Gastroesophageal sphincter (tissue), 4 donors: ENCODE data around the gene COA6. TPM values are rescaled to one million over a fixed set of nuclear protein-coding genes. Genes with fewer than 3 reads are reported as not detected.

ENCODE experiments used
- ATAC-seq: fragments of 150-250 bp; one replicate; pipeline ENCODE4 v1.9.1; 2016; ENCODE audit warnings: mild to moderate bottlenecking, moderate library complexity
- H3K27ac ChIP-seq, 4 donors: fragments of 200-600 bp; sonication (generic) in 3 of 4; 1 replicate in 3 of 4; 2 replicates in 1 of 4; pipeline ENCODE4 v1.5.1; 2016 to 2019
- H3K27me3 ChIP-seq: fragments of 200-600 bp; sonication (generic); one replicate; pipeline ENCODE4 v1.5.1; 2019
- H3K36me3 ChIP-seq, 2 donors: fragments of 200-600 bp; sonication (generic); one replicate each; pipeline ENCODE4 v1.5.1; 2019; ENCODE audit warnings: control low read depth in 1 of 2
- H3K4me1 ChIP-seq, 3 donors: fragments of 200-600 bp; sonication (generic); 1 replicate in 2 of 3; 2 replicates in 1 of 3; pipeline ENCODE4 v1.5.1; 2016 to 2019; ENCODE audit warnings: control low read depth in 2 of 3
- H3K4me3 ChIP-seq, 2 donors: fragments of 200-600 bp; sonication (generic); one replicate each; pipeline ENCODE4 v1.5.1; 2019; ENCODE audit warnings: mild to moderate bottlenecking in 1 of 2, moderate library complexity in 1 of 2
- H3K9me3 ChIP-seq, 3 donors: fragments of 200-600 bp; sonication (generic); one replicate each; pipeline ENCODE4 v1.5.1; 2017 to 2019; ENCODE audit warnings: control low read depth in 2 of 3
- EP300 ChIP-seq: sonication (generic); formaldehyde crosslinking; IDR thresholded peaks from one replicate; pipeline ENCODE4 v1.6.1; 2017; ENCODE audit warnings: antibody characterized with exemption, mild to moderate bottlenecking
- POLR2A ChIP-seq, 2 donors: fragments of 450-650 bp; IDR thresholded peaks; one replicate each; pipeline ENCODE4 v1.6.1; 2017; ENCODE audit warnings: antibody characterized with exemption in 2 of 2, mild to moderate bottlenecking in 2 of 2, moderate library complexity in 1 of 2
- POLR2AphosphoS5 ChIP-seq: sonication (generic); formaldehyde crosslinking; IDR thresholded peaks from one replicate; pipeline ENCODE4 v1.6.1; 2017; ENCODE audit warnings: antibody characterized with exemption
- WGBS, 2 donors: methylation state at CpG; one replicate each; pipeline ENCODE4 v1.1.5; 2018; ENCODE audit warnings: low coverage in 1 of 2; 5-methylcytosine and 5-hydroxymethylcytosine counted together
- total RNA-seq, 4 donors: library from RNA; depleted of rRNA; stranded (reverse); fragments of >200 nt; gene quantifications; one replicate each; pipeline ENCODE4 v1.1.0, GENCODE V29; 2016
- TF ChIP-seq, protein P1 (sequence below), 4 experiments: fragments of 200-600 bp in 2 of 4; fragments of 450-650 bp in 2 of 4; sonication (generic) in 1 of 4; IDR thresholded peaks; one replicate each; pipeline ENCODE4 v1.5.1; 2017 to 2019; ENCODE audit warnings: antibody characterized with exemption in 4 of 4, mild to moderate bottlenecking in 2 of 4, moderate library complexity in 2 of 4

COA6 gene
- total RNA-seq, 4 donors from 2014 or later, result 13.4 to 24.7 (median 16.9) TPM

DNA sequence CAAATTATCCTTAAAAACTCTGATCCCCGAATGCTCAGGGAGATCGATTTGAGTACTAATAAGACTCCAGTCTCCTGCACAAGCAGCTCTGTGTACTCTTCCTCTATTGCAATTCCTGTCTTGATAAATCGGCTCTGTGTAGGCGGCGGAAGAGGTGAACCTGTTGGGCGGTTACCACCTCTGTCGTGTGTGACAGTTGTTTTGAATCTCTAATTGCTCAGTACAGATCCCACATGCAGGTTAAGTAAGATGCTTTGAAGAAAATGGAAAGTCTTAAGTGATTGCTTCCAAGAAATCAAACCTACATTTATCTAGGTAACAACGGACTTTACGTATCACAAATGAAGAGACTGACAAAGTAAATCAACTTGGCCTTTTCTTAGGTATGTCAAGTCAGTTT lies 35.5 kb downstream of the COA6 start:
- peaks cover 0 to 49% of the 10 kb centered on the region in 2 donors for H3K36me3 ChIP-seq

DNA sequence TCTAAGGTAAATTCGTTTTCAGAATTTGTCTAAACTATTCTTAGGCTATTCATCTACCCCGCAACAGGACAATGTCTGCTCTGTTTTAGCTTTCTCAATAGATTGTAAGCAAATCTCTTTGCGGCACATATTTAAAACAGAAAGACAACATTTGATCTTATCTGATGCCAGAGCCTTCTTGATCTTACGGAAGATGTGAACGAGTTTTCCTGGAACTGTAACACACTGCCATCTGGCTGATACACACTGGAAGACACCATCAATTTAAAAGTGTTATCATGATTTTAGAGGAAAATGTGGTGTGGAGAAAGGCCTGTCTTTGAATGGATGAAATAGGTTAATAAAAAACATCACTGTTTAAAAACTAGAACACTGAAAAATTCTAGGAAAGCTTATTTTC lies 36.1 kb downstream of the COA6 start:
- 67 to 70% methylated on average over 5 of the region's 5 CpGs for WGBS, 2 donors
- Histone ChIP-seq H3K27me3 (no peaks in the 10 kb centered on the region), H3K4me1 (no peaks in the 10 kb centered on the region), H3K4me3 (no peak overlapping the region), H3K27ac (no peak overlapping the region), H3K36me3 (peaks cover 0 to 54% of the 10 kb centered on the region in 2 donors), H3K9me3 (no peaks in the 10 kb centered on the region)
- TF ChIP-seq POLR2A (IDR thresholded peaks at IDR 0.05), result no peak
- TF ChIP-seq EP300, result no peak
- TF ChIP-seq, protein P1, sequence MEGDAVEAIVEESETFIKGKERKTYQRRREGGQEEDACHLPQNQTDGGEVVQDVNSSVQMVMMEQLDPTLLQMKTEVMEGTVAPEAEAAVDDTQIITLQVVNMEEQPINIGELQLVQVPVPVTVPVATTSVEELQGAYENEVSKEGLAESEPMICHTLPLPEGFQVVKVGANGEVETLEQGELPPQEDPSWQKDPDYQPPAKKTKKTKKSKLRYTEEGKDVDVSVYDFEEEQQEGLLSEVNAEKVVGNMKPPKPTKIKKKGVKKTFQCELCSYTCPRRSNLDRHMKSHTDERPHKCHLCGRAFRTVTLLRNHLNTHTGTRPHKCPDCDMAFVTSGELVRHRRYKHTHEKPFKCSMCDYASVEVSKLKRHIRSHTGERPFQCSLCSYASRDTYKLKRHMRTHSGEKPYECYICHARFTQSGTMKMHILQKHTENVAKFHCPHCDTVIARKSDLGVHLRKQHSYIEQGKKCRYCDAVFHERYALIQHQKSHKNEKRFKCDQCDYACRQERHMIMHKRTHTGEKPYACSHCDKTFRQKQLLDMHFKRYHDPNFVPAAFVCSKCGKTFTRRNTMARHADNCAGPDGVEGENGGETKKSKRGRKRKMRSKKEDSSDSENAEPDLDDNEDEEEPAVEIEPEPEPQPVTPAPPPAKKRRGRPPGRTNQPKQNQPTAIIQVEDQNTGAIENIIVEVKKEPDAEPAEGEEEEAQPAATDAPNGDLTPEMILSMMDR (IDR thresholded peaks at IDR 0.05), result no peak
- no peak for TF ChIP-seq POLR2AphosphoS5
- no peak for ATAC-seq

More for the DNA sequence above, 35.5 kb downstream of the COA6 start:
- TF ChIP-seq POLR2AphosphoS5 (no peak), POLR2A (IDR thresholded peaks at IDR 0.05) (no peak), EP300 (no peak)
- TF ChIP-seq, protein P1 (IDR thresholded peaks at IDR 0.05), result no peak
- H3K27ac ChIP-seq, result no peak overlapping the region
- no peaks in the 10 kb centered on the region for H3K4me1 ChIP-seq
- no peak for ATAC-seq
- no peaks in the 10 kb centered on the region for H3K27me3 ChIP-seq
- H3K4me3 ChIP-seq, result no peak overlapping the region
- WGBS, 2 donors, result 88 to 92% methylated on average over 7 to 9 of the region's 9 CpGs
- no peaks in the 10 kb centered on the region for H3K9me3 ChIP-seq

DNA sequence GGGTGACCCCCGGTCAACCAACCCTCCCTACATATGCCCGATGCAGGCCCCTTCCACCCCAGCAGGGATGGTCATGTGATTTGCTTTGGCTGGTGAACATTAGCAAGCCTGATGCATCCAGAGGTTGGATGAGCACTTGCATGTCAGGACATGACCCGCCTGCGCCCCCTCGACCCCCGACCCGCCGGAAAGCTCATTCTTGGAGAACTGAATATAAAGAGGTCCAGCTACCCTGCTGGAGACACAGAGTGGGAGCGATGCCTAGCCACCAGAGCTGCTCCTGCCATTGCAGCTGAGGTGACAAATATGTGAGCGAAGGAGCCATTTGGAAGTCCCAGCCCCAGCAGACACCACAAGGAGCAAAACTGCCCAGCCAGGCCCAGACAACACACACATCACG lies 39.6 kb downstream of the COA6 start:
- TF ChIP-seq POLR2AphosphoS5, result no peak
- no peak for TF ChIP-seq POLR2A (IDR thresholded peaks at IDR 0.05)
- no peak for TF ChIP-seq EP300
- TF ChIP-seq, protein P1 (IDR thresholded peaks at IDR 0.05), result no peak
- peaks cover 0 to 77% of the 10 kb centered on the region in 2 donors for H3K36me3 ChIP-seq

DNA sequence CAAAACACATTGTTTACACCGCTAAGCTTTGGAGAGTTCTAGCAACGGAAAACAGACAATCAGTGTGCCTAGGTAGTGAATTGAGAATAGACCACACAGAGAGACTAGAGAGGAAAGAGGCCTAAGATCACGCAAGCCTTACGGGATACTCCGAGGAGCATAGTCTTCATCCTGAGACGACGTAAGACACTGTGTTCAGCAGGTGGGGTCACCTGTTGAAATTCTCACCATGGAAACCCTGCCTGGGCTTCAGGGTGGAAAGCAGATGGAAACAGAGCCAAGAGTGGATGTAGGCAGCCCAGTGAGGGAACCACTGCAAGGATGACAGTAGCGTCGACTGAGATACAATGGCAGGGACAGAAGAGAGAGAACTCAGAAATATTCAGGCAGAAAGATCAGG lies 40.2 kb downstream of the COA6 start:
- H3K4me3 ChIP-seq, result no peak overlapping the region
- H3K27ac ChIP-seq, result no peak overlapping the region
- H3K4me1 ChIP-seq, result no peaks in the 10 kb centered on the region
- peaks cover 0 to 78% of the 10 kb centered on the region in 2 donors for H3K36me3 ChIP-seq
- H3K9me3 ChIP-seq, result no peaks in the 10 kb centered on the region
- H3K27me3 ChIP-seq, result no peaks in the 10 kb centered on the region
- TF ChIP-seq POLR2A (IDR thresholded peaks at IDR 0.05), result no peak
- TF ChIP-seq POLR2AphosphoS5, result no peak
- TF ChIP-seq, protein P1 (IDR thresholded peaks at IDR 0.05), result no peak
- no peak for TF ChIP-seq EP300
- ATAC-seq, result no peak
- WGBS, 2 donors, result 95% methylated on average over 7 to 8 of the region's 9 CpGs

More for the DNA sequence above, 39.6 kb downstream of the COA6 start:
- no peaks in the 10 kb centered on the region for H3K4me1 ChIP-seq
- no peak overlapping the region for H3K27ac ChIP-seq
- no peak overlapping the region for H3K4me3 ChIP-seq
- ATAC-seq, result no peak
- WGBS, 2 donors, result 50 to 56% methylated on average over 2 of the region's 11 CpGs
- H3K27me3 ChIP-seq, result no peaks in the 10 kb centered on the region
- no peaks in the 10 kb centered on the region for H3K9me3 ChIP-seq

DNA sequence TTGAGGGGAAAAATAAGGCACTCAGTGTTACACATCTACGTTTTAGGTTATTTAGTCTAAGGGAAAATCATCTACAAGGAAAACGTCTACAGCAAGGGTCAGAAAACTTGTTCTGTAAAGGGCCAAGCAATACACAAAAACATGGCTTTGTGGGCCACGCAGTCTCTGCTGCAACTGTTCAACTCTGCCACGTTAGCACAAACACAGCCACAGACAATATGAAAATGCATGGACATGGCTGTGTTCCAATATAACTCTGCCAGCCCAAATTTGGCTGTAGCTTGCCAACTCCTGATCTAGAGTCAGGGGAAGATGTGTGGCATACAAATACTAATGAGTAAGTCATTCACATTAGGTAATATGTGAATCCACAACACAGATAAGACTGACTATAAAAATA lies 40.7 kb downstream of the COA6 start:
- H3K27me3 ChIP-seq, result no peaks in the 10 kb centered on the region
- ATAC-seq, result no peak
- no peak overlapping the region for H3K27ac ChIP-seq
- H3K36me3 ChIP-seq, result peaks cover 0 to 77% of the 10 kb centered on the region in 2 donors
- 65 to 75% methylated on average over 4 of the region's 4 CpGs for WGBS, 2 donors
- TF ChIP-seq POLR2AphosphoS5, result no peak
- TF ChIP-seq POLR2A (IDR thresholded peaks at IDR 0.05), result no peak
- TF ChIP-seq EP300, result no peak
- H3K4me1 ChIP-seq, result no peaks in the 10 kb centered on the region
- no peak overlapping the region for H3K4me3 ChIP-seq
- no peaks in the 10 kb centered on the region for H3K9me3 ChIP-seq
